ENCODE measurements around the gene CTIF. TPM values are rescaled to one million over a fixed set of nuclear protein-coding genes. Genes with fewer than 3 reads are reported as not detected.

The CTIF gene
- polyA plus RNA-seq, 1 experiment = 40.2 TPM

DNA sequence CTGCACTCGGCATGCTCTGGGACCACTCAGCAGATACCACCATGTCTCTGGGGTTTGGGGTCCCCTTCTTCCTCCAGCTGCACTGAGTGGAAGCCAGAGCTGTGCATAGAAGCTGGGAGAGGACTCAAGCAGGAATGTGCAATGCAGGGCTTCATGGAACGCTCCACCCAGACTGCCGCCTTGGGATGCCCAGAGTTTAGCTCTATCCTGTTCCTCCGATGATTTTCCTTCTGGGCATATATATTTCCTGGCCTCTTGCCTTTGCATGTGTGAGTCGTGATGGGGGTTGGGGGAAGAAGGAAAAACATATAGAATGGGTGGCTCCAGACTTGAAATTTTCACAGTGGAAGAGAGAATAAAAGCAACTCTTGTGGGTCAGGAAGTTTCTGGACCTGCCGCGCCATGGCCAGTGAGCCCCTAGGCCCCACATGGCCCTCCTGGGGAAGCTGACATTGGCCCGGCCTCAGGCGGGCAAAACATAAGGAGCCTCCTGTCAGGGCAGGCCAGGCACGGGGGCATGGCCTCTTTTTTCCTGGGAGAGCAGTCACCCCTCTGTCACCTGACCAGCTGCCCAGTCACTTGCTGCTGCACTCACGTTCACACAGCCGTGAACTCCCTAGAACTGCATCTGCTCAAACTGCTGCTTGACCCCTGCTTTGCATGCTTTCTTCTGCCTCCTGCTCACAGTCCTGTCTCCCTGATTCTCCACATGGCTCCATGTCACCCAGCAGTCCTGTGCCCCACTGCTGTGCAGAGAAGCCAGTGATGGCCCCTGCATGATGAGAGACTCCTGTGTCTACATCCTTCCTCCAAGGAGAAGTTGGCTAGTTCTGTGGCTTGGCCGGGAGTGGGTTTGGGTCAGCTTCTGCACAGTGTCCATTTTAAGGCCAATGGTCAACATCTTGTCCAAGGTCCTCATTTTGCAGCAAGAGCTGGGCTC lies 197.8 kb downstream of the CTIF start:
- ChIA-PET POLR2A (no interaction called here), CTCF (interaction anchor here (1.2 kb wide), 1 partner anchor 60 kb away, joined by 3 read pairs; no protein-coding TSS in a partner anchor)
- TF ChIP-seq, protein P1, sequence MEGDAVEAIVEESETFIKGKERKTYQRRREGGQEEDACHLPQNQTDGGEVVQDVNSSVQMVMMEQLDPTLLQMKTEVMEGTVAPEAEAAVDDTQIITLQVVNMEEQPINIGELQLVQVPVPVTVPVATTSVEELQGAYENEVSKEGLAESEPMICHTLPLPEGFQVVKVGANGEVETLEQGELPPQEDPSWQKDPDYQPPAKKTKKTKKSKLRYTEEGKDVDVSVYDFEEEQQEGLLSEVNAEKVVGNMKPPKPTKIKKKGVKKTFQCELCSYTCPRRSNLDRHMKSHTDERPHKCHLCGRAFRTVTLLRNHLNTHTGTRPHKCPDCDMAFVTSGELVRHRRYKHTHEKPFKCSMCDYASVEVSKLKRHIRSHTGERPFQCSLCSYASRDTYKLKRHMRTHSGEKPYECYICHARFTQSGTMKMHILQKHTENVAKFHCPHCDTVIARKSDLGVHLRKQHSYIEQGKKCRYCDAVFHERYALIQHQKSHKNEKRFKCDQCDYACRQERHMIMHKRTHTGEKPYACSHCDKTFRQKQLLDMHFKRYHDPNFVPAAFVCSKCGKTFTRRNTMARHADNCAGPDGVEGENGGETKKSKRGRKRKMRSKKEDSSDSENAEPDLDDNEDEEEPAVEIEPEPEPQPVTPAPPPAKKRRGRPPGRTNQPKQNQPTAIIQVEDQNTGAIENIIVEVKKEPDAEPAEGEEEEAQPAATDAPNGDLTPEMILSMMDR (IDR thresholded peaks at IDR 0.05; ENCODE audit: low read depth, low read length) = no peak

DNA sequence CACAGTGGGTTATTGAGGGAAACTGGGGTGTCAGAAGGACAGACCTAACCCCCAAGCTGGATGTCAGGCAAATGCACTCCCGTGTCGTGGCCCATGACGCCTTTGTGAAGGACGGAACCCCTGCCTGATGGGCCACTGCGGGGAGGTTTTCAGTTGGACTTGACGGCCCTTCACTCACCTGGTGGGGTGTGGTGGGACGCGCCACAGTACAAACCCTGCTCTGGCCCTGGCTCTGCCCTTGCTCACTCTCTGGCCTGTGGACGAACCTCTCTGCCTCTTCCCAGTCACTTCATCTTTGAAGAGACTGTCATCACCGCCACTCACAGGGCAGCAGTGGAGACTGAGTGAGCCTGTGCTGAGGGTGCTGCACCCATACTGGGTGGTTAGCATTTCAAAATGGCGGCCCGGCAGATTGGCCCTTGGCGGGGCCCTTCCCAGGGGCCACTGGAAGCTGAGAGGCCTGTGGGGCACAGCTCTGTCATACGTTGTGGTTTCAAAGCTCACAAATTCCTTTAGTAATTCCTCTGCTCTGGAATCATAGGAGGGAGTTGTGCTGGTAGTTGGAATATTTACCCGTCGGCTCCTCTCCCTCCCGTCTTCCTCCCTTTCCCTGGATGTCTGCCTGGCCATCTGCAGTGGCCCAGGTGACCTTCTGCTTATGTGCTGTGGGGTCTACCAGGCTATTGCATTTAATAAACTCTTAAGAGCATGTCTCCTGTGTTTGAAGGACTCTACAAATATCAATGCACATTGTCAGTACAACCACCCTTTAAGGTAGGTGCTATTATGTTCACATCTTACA lies 200.6 kb downstream of the CTIF start:
- no peak for DNase-seq (ENCODE audit: low read depth, low spot score)
- no peak overlapping the region for H3K27ac ChIP-seq (ENCODE audit: low read depth, low read length)
- TF ChIP-seq, protein P1 (IDR thresholded peaks at IDR 0.05; ENCODE audit: low read depth, low read length) = no peak
- H3K27me3 ChIP-seq (ENCODE audit: control insufficient read depth, insufficient read depth, low read length) = no peaks in the 10 kb centered on the region
- ChIA-PET POLR2A (no interaction called here), CTCF (no interaction called here)
- no peaks in the 10 kb centered on the region for H3K9me3 ChIP-seq (ENCODE audit: control insufficient read depth, insufficient read depth, low read length)
- no peak overlapping the region for H3K4me3 ChIP-seq (ENCODE audit: low read depth, low read length)

More for the DNA sequence above, 197.8 kb downstream of the CTIF start:
- no peak for DNase-seq (ENCODE audit: low read depth, low spot score)
- H3K27me3 ChIP-seq (ENCODE audit: control insufficient read depth, insufficient read depth, low read length) = no peaks in the 10 kb centered on the region
- H3K4me3 ChIP-seq (ENCODE audit: low read depth, low read length) = no peak overlapping the region
- no peak overlapping the region for H3K27ac ChIP-seq (ENCODE audit: low read depth, low read length)
- H3K9me3 ChIP-seq (ENCODE audit: control insufficient read depth, insufficient read depth, low read length) = no peaks in the 10 kb centered on the region

DNA sequence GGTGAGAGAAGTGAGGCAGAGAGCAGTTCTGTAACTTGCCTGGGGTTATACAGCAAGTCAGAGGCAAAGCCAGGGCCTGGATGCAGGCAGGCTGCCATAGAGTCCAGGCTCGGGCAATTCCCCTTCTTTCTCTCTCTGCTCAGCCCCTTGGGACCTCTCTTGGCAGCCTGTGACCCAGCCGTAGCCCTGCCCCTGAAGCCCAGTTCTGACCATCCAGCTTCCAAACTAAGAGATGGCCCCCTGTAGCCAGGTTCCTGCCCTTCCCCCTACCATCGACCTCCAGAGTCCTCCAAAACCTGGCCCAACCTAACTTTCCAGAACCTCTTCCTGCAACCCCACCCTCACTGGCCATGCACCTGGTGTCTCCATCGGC lies 201.2 kb downstream of the CTIF start:
- H3K9me3 ChIP-seq (ENCODE audit: control insufficient read depth, insufficient read depth, low read length) = no peaks in the 10 kb centered on the region
- CTCF ChIA-PET = no interaction called here
- DNase-seq (ENCODE audit: low read depth, low spot score) = no peak
- H3K27me3 ChIP-seq (ENCODE audit: control insufficient read depth, insufficient read depth, low read length) = no peaks in the 10 kb centered on the region
- POLR2A ChIA-PET = no interaction called here
- H3K27ac ChIP-seq (ENCODE audit: low read depth, low read length) = no peak overlapping the region
- TF ChIP-seq, protein P1 (IDR thresholded peaks at IDR 0.05; ENCODE audit: low read depth, low read length) = no peak
- H3K4me3 ChIP-seq (ENCODE audit: low read depth, low read length) = no peak overlapping the region

DNA sequence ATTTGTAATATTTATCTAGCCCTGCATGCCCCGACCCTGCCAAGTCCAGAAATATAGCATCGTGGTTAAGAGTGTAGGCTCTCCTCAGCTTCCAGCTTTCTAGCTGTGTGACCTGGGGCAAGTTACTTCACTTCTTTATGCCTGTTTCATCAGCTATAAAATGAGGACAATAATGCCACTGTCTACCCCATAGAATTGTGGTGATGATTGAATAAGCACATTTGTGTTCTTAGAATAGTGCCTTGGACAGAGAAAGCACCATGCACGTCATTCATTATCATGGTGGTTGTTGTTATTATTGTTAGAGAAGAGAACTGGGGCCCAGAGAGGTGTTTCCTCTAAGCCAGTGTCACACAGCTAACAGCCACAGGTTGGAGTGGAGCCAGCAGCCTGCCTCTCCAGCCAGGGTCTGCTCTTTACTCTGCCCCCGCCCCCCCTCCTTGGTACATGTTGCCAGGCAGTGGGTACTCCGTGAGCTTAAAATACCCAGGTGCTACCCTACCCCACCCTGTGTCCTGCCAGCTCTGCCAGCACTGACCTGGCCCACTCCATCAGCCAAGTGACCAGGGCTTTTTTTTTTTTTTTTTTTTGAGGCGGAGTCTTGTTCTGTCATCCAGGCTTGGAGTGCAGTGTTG lies 202.1 kb downstream of the CTIF start:
- CTCF ChIA-PET = interaction anchor here (0.7 kb wide), 3 partner anchors 15 to 250 kb away, joined by 4 to 12 read pairs (median 4); no protein-coding TSS in a partner anchor
- Histone ChIP-seq H3K27me3 (ENCODE audit: control insufficient read depth, insufficient read depth, low read length) (no peaks in the 10 kb centered on the region), H3K27ac (ENCODE audit: low read depth, low read length) (no peak overlapping the region), H3K9me3 (ENCODE audit: control insufficient read depth, insufficient read depth, low read length) (no peaks in the 10 kb centered on the region; the same call in 1 of the 2 replicates), H3K4me3 (ENCODE audit: low read depth, low read length) (no peak overlapping the region)
- TF ChIP-seq, protein P1 (IDR thresholded peaks at IDR 0.05; ENCODE audit: low read depth, low read length) = no peak
- DNase-seq (ENCODE audit: low read depth, low spot score) = no peak
- POLR2A ChIA-PET = interaction anchor here (0.5 kb wide), 1 partner anchor 210 kb away, joined by 3 read pairs; no protein-coding TSS in a partner anchor

All from AG04450 (cell line).